Spleen (tissue), 11 donors: ENCODE results near the gene MSH3. TPM values are rescaled to one million over a fixed set of nuclear protein-coding genes. Genes with fewer than 3 reads are reported as not detected.

ENCODE experiments used
- DNase-seq: peaks from one replicate; pipeline ENCODE4 v3.0.0-alpha.2; 2020
- H3K27ac ChIP-seq, 8 donors: fragments of 200-600 bp; sonication (generic) in 7 of 8; 1 replicate in 4 of 8; 2 replicates in 4 of 8; pipeline versions ENCODE4 v1.5.0 to v1.8.0; 2016 to 2021; ENCODE audit warnings: inconsistent platforms in 4 of 8, mild to moderate bottlenecking in 4 of 8, moderate library complexity in 1 of 8
- H3K27me3 ChIP-seq, 7 donors: fragments of 200-600 bp; sonication (generic) in 6 of 7; replicated peaks in 1 of 7; 1 replicate in 4 of 7; 2 replicates in 3 of 7; pipeline versions ENCODE4 v1.5.0 to v1.8.0; 2016 to 2021; ENCODE audit warnings: inconsistent platforms in 3 of 7, mild to moderate bottlenecking in 1 of 7
- H3K36me3 ChIP-seq, 6 donors: fragments of 200-600 bp; sonication (generic) in 5 of 6; 1 replicate in 4 of 6; 2 replicates in 2 of 6; pipeline versions ENCODE4 v1.5.0 to v1.8.0; 2016 to 2021; ENCODE audit warnings: inconsistent platforms in 2 of 6
- H3K4me1 ChIP-seq, 6 donors: fragments of 200-600 bp; sonication (generic) in 5 of 6; 1 replicate in 3 of 6; 2 replicates in 3 of 6; pipeline versions ENCODE4 v1.5.0 to v1.8.0; 2016 to 2021; ENCODE audit warnings: inconsistent platforms in 3 of 6
- H3K4me3 ChIP-seq, 8 donors: fragments of 200-600 bp; sonication (generic) in 7 of 8; 1 replicate in 4 of 8; 2 replicates in 4 of 8; pipeline versions ENCODE4 v1.5.0 to v1.8.0; 2016 to 2021; ENCODE audit warnings: inconsistent platforms in 4 of 8, mild to moderate bottlenecking in 4 of 8, moderate library complexity in 2 of 8
- H3K9me3 ChIP-seq, 8 donors: fragments of 200-600 bp; sonication (generic) in 7 of 8; 1 replicate in 4 of 8; 2 replicates in 4 of 8; pipeline versions ENCODE4 v1.5.0 to v1.8.0; 2016 to 2021; ENCODE audit warnings: inconsistent platforms in 4 of 8
- CTCF ChIP-seq, 11 experiments: fragments of 200-600 bp in 7 of 11; fragments of 450-650 bp in 4 of 11; sonication (generic) in 4 of 11; IDR thresholded peaks in 8 of 11; conservative IDR thresholded peaks in 3 of 11; 1 replicate in 7 of 11; 2 replicates in 4 of 11; pipeline versions ENCODE4 v1.4.0 to v1.8.0; 2016 to 2021; ENCODE audit warnings: antibody characterized with exemption in 11 of 11, inconsistent platforms in 4 of 11, mild to moderate bottlenecking in 1 of 11
- POLR2A ChIP-seq, 3 donors: fragments of 450-650 bp; IDR thresholded peaks; one replicate each; pipeline ENCODE4 v1.5.1; 2017; ENCODE audit warnings: antibody characterized with exemption in 3 of 3, mild to moderate bottlenecking in 1 of 3
- POLR2AphosphoS5 ChIP-seq, 3 donors: sonication (generic); formaldehyde crosslinking; IDR thresholded peaks; one replicate each; pipeline ENCODE4 v1.5.1; 2017; ENCODE audit warnings: antibody characterized with exemption in 3 of 3
- WGBS, 5 donors: extraction: QIAGEN DNeasy Blood & Tissue Kit in 3 of 5; methylation state at CpG; one replicate each; pipeline versions ENCODE4 v1.1.5 to v1.1.7; 2013 to 2018; 5-methylcytosine and 5-hydroxymethylcytosine counted together
- intact Hi-C: fragments of 100-400 bp; cut with DNase I; formaldehyde crosslinking; loops from one replicate; pipeline ENCODE4 v1.15.0; 2023; ENCODE audit warnings: low total_unique reads
- polyA plus RNA-seq, 3 donors: library from polyadenylated mRNA; stranded (reverse); fragments of 200-250 nt; gene quantifications; one replicate each; pipeline ENCODE4 v1.2.1, GENCODE V29; 2013
- total RNA-seq, 7 donors: library from RNA; depleted of rRNA in 3 of 7; stranded (reverse); fragments of >200 nt in 3 of 7; fragmentation: NEBNext Ultra II Directional in 4 of 7; extraction: Animal tissue kit (Norgen Biotek cat#: 25700) in 4 of 7; gene quantifications; one replicate each; pipeline versions ENCODE4 v1.1.0 to v1.2.1, GENCODE V29; 2016 to 2021
- donor health status: healthy with polysubstance abuse.
- donor health status: DM: no; HTN: no; CAD: no; lungs with moderate emphysema.
- donor health status: DM: no; HTN: no; CAD: no.
- donor health status: Bipolar disorder and iron deficiency.
- donor health status: healthy.
- donor health status: DM: no; HTN: no; CAD: no.
- donor health status: DM: yes; HTN: yes; CAD: no.

The MSH3 gene
- total and polyA plus RNA-seq, 10 donors: 2.3 to 17.0 (median 14.6) TPM

- no peak overlapping the region for H3K4me3 ChIP-seq
- no peak for DNase-seq
- 75 to 87% (median 76%) methylated on average over 1 of the region's 1 CpG for WGBS, 5 donors
- H3K27me3 ChIP-seq: no peaks in the 10 kb centered on the region
- TF ChIP-seq POLR2AphosphoS5 (IDR thresholded peaks at IDR 0.05) (no peak), POLR2A (IDR thresholded peaks at IDR 0.05) (no peak), CTCF (IDR thresholded peaks at IDR 0.05 in 8 of 11, conservative IDR thresholded peaks at IDR 0.05 in 3 of 11) (no peak)
- no peak overlapping the region for H3K27ac ChIP-seq
- H3K9me3 ChIP-seq: no peaks in the 10 kb centered on the region
- no peaks in the 10 kb centered on the region for H3K4me1 ChIP-seq
- intact Hi-C loops: no loop called here
- peaks cover 0 to 46% (median 2%) of the 10 kb centered on the region in 6 donors for H3K36me3 ChIP-seq
Measured at GRCh38 chr5:80761966-80762365, 107.5 kb downstream of the MSH3 start.

- TF ChIP-seq POLR2A (IDR thresholded peaks at IDR 0.05): no peak
- no peak for TF ChIP-seq CTCF (IDR thresholded peaks at IDR 0.05 in 8 of 11, conservative IDR thresholded peaks at IDR 0.05 in 3 of 11)
- TF ChIP-seq POLR2AphosphoS5 (IDR thresholded peaks at IDR 0.05): no peak
- Histone ChIP-seq H3K27ac (no peak overlapping the region), H3K36me3 (peaks cover 0 to 46% (median 2%) of the 10 kb centered on the region in 6 donors), H3K4me1 (no peaks in the 10 kb centered on the region), H3K4me3 (no peak overlapping the region), H3K9me3 (no peaks in the 10 kb centered on the region), H3K27me3 (no peaks in the 10 kb centered on the region)
- WGBS, 5 donors: 97 to 100% (median 98%) methylated on average over 4 of the region's 4 CpGs
- intact Hi-C loops: no loop called here
- no peak for DNase-seq
Measured at GRCh38 chr5:80762573-80762972, 108.1 kb downstream of the MSH3 start.

- intact Hi-C loops: no loop called here
- Histone ChIP-seq H3K9me3 (no peaks in the 10 kb centered on the region), H3K4me3 (no peak overlapping the region), H3K36me3 (peaks cover 0 to 52% (median 2%) of the 10 kb centered on the region in 6 donors), H3K4me1 (no peaks in the 10 kb centered on the region), H3K27ac (no peak overlapping the region), H3K27me3 (no peaks in the 10 kb centered on the region)
- TF ChIP-seq POLR2AphosphoS5 (IDR thresholded peaks at IDR 0.05): no peak
- no peak for TF ChIP-seq POLR2A (IDR thresholded peaks at IDR 0.05)
- no peak for TF ChIP-seq CTCF (IDR thresholded peaks at IDR 0.05 in 8 of 11, conservative IDR thresholded peaks at IDR 0.05 in 3 of 11)
- no peak for DNase-seq
- 76 to 98% (median 96%) methylated on average over 3 of the region's 3 CpGs for WGBS, 5 donors
Measured at GRCh38 chr5:80763211-80763610, 108.8 kb downstream of the MSH3 start.

GRCh38 chr5:80763873-80764647, 109.6 kb downstream of the MSH3 start:
- DNase-seq: no peak
- no peak for TF ChIP-seq POLR2A (IDR thresholded peaks at IDR 0.05)
- TF ChIP-seq CTCF (IDR thresholded peaks at IDR 0.05 in 8 of 11, conservative IDR thresholded peaks at IDR 0.05 in 3 of 11): no peak
- no peak for TF ChIP-seq POLR2AphosphoS5 (IDR thresholded peaks at IDR 0.05)
- Histone ChIP-seq H3K27me3 (no peaks in the 10 kb centered on the region), H3K4me3 (no peak overlapping the region), H3K36me3 (peaks cover 0 to 60% (median 2%) of the 10 kb centered on the region in 6 donors), H3K9me3 (no peaks in the 10 kb centered on the region), H3K27ac (no peak overlapping the region), H3K4me1 (no peaks in the 10 kb centered on the region)
- intact Hi-C loops: no loop called here
- 93 to 98% (median 96%) methylated on average over 5 of the region's 5 CpGs for WGBS, 5 donors
